HG02642 (cell line): ENCODE results near the gene ITGA2.
A peak's percentile ranks its signal among the peaks of the same experiment; 100 is the strongest.
"Not testable (repeated sequence)": the region's sequence is repeated elsewhere in the genome, so short reads cannot be mapped to it uniquely, and the experiment has no call there.

ENCODE experiments used
- ATAC-seq: cut with Tn5 transposase; IDR thresholded peaks from one replicate; pipeline ENCODE4 v1.9.1; 2021; ENCODE audit warnings: mild to moderate bottlenecking; ENCODE audit not compliant: unreplicated experiment, poor library complexity

Gene ITGA2

GRCh38 chr5:52989025-52989780 lies at the start of gene ITGA2:
TSS of gene ITGA2 (plus strand) at chr5:52989352. CDS start at chr5:52989469, 117 bp downstream.
- ATAC-seq: peak; percentile 73

GRCh38 chr5:52943285-52943684 lies 45.9 kb upstream of the ITGA2 start:
- ATAC-seq: no peak

GRCh38 chr5:52943808-52944207 lies 45.3 kb upstream of the ITGA2 start:
- no peak for ATAC-seq

- ATAC-seq: no peak
Measured at GRCh38 chr5:52945040-52945439, 44.1 kb upstream of the ITGA2 start.

- no peak for ATAC-seq
Measured at GRCh38 chr5:52947208-52947607, 41.9 kb upstream of the ITGA2 start.

- no peak for ATAC-seq
Measured at GRCh38 chr5:52947851-52948250, 41.3 kb upstream of the ITGA2 start.

GRCh38 chr5:52948418-52949076 lies 40.6 kb upstream of the ITGA2 start:
- peak; percentile 99 for ATAC-seq

GRCh38 chr5:52950686-52951085 lies 38.5 kb upstream of the ITGA2 start:
- ATAC-seq: no peak

- ATAC-seq: no peak
Measured at GRCh38 chr5:52952483-52952882, 36.7 kb upstream of the ITGA2 start.

- ATAC-seq: no peak
Measured at GRCh38 chr5:52956014-52956413, 33.1 kb upstream of the ITGA2 start.

- ATAC-seq: no peak
Measured at GRCh38 chr5:52956915-52957747, 32.0 kb upstream of the ITGA2 start.

GRCh38 chr5:52961274-52961681 lies 27.9 kb upstream of the ITGA2 start:
- ATAC-seq: no peak

- ATAC-seq: no peak
Measured at GRCh38 chr5:52963636-52964035, 25.5 kb upstream of the ITGA2 start.

- ATAC-seq: no peak
Measured at GRCh38 chr5:52964138-52964537, 25.0 kb upstream of the ITGA2 start.

GRCh38 chr5:52976157-52976556 lies 13.0 kb upstream of the ITGA2 start:
- not testable (repeated sequence) for ATAC-seq

GRCh38 chr5:52977264-52977897 lies 11.8 kb upstream of the ITGA2 start:
- ATAC-seq: no peak

- ATAC-seq: no peak
Measured at GRCh38 chr5:52981507-52981906, 7.6 kb upstream of the ITGA2 start.

- no peak for ATAC-seq
Measured at GRCh38 chr5:52983731-52984636, 5.2 kb upstream of the ITGA2 start.

- no peak for ATAC-seq
Measured at GRCh38 chr5:52985306-52985705, 3.8 kb upstream of the ITGA2 start.
